Small intestine (tissue), 16 donors: ENCODE measurements around the gene CASR. TPM values are rescaled to one million over a fixed set of nuclear protein-coding genes. Genes with fewer than 3 reads are reported as not detected.
"Not testable (repeated sequence)": the region's sequence is repeated elsewhere in the genome, so short reads cannot be mapped to it uniquely, and the experiment has no call there.

Experiments used
- DNase-seq, 2 donors: peaks; one replicate each; pipeline versions ENCODE4 v3.0.0 to v3.0.0-alpha.2; 2013
- FAIRE-seq: peaks from 2 replicates; lab custom pipeline; 2012; peaks lifted over from hg19 to GRCh38; lab: Jason Lieb, UNC
- H3K27ac ChIP-seq, 3 donors: one replicate each; pipeline ENCODE4 v1.5.1; 2013; ENCODE audit warnings: low read length in 2 of 3, mild to moderate bottlenecking in 2 of 3, control low read depth in 1 of 3, inconsistent platforms in 1 of 3, low read depth in 1 of 3, moderate library complexity in 1 of 3
- H3K27me3 ChIP-seq, 3 donors: one replicate each; pipeline ENCODE4 v1.6.1; 2013; ENCODE audit warnings: low read length in 3 of 3, inconsistent platforms in 1 of 3; ENCODE audit not compliant: control insufficient read depth in 3 of 3, insufficient read depth in 3 of 3
- H3K36me3 ChIP-seq, 3 donors: one replicate each; pipeline ENCODE4 v1.6.1; 2013; ENCODE audit warnings: low read length in 3 of 3, inconsistent platforms in 1 of 3, low read depth in 1 of 3, mild to moderate bottlenecking in 1 of 3, moderate library complexity in 1 of 3; ENCODE audit not compliant: control insufficient read depth in 3 of 3, insufficient read depth in 2 of 3
- H3K4me1 ChIP-seq, 3 donors: one replicate each; pipeline ENCODE4 v1.6.1; 2013; ENCODE audit warnings: low read length in 2 of 3, inconsistent platforms in 1 of 3, low read depth in 1 of 3, mild to moderate bottlenecking in 1 of 3, moderate library complexity in 1 of 3; ENCODE audit not compliant: control insufficient read depth in 3 of 3, insufficient read depth in 2 of 3
- H3K4me3 ChIP-seq, 3 donors: one replicate each; pipeline ENCODE4 v1.5.1; 2013; ENCODE audit warnings: low read length in 3 of 3, control low read depth in 1 of 3, inconsistent platforms in 1 of 3, low read depth in 1 of 3, mild to moderate bottlenecking in 1 of 3, moderate library complexity in 1 of 3
- H3K9me3 ChIP-seq, 2 donors: one replicate each; pipeline ENCODE4 v1.6.1; 2013; ENCODE audit warnings: low read depth in 1 of 2, low read length in 1 of 2; ENCODE audit not compliant: control insufficient read depth in 2 of 2, insufficient read depth in 1 of 2
- WGBS, 3 donors: extraction: QIAGEN DNeasy Blood & Tissue Kit; methylation state at CpG; one replicate each; pipeline ENCODE4 v1.1.7; 2013; 5-methylcytosine and 5-hydroxymethylcytosine counted together
- long read RNA-seq, 10 donors: transcript quantifications; one replicate each; lab custom pipeline, GENCODE V29; 2026
- polyA plus RNA-seq, 4 donors: library from polyadenylated mRNA; stranded (reverse) in 3 of 4; unstranded in 1 of 4; fragments of 200-250 nt in 3 of 4; fragments of 120-200 nt in 1 of 4; gene quantifications; one replicate each; pipeline versions ENCODE4 v1.2.1 to v1.2.3, GENCODE V29; 2013
- donor health status: healthy with polysubstance abuse.
- donor health status: control.
- donor health status: control.
- donor health status: Bipolar disorder and iron deficiency.
- donor health status: healthy.

Gene CASR
- 1 to 10 TPM in 1 of 4 donors, under 1 TPM in 2, not detected in 1; 0.19 to 1.7 (median 0.22) TPM for polyA plus RNA-seq
- long read RNA-seq, donor 1, result 0 reads
- long read RNA-seq, donor 2, result 0 reads
- long read RNA-seq, donor 3, result 0 reads
- long read RNA-seq, donor 4, result 0 reads
- long read RNA-seq, donor 5, result 0 reads
- long read RNA-seq, donor 6, result 0 reads
- long read RNA-seq, donor 7, result 0 reads
- long read RNA-seq, donor 8, result 0 reads
- long read RNA-seq, donor 9, result 0 reads
- long read RNA-seq, donor 10, result 0 reads

GRCh38 chr3:122183521-122183892, at the start of gene CASR:
TSS of gene CASR (plus strand) at chr3:122183668. CDS start at chr3:122254190, 70,522 bp downstream.
- Histone ChIP-seq H3K27me3 (peaks cover 9 to 43% (median 19%) of the 10 kb centered on the region in 3 donors), H3K4me3 (peak within 1 kb of the TSS in 2 of 3 donors; percentile 21 to 30), H3K9me3 (no peaks in the 10 kb centered on the region), H3K27ac (no peak within 1 kb of the TSS), H3K4me1 (peaks cover 0 to 18% (median 5%) of the 10 kb centered on the region in 3 donors), H3K36me3 (no peaks in the 10 kb centered on the region)
- FAIRE-seq, result no peak
- DNase-seq, result peak in 1 of 2 donors; percentile 29
- 2 to 9% (median 6%) methylated on average over 14 of the region's 14 CpGs for WGBS, 3 donors

- peaks cover 0 to 5% of the 10 kb centered on the region in 2 donors for H3K9me3 ChIP-seq
- no peaks in the 10 kb centered on the region for H3K27me3 ChIP-seq
- H3K36me3 ChIP-seq, result no peaks in the 10 kb centered on the region
- FAIRE-seq, result no peak
- no peak overlapping the region for H3K4me3 ChIP-seq
- 77 to 93% (median 84%) methylated on average over 3 of the region's 3 CpGs for WGBS, 3 donors
- no peak overlapping the region for H3K27ac ChIP-seq
- H3K4me1 ChIP-seq, result no peaks in the 10 kb centered on the region
- DNase-seq, result no peak
These were observed 37.0 kb upstream of the CASR start for GRCh38 chr3:122146466-122146865.

DNA sequence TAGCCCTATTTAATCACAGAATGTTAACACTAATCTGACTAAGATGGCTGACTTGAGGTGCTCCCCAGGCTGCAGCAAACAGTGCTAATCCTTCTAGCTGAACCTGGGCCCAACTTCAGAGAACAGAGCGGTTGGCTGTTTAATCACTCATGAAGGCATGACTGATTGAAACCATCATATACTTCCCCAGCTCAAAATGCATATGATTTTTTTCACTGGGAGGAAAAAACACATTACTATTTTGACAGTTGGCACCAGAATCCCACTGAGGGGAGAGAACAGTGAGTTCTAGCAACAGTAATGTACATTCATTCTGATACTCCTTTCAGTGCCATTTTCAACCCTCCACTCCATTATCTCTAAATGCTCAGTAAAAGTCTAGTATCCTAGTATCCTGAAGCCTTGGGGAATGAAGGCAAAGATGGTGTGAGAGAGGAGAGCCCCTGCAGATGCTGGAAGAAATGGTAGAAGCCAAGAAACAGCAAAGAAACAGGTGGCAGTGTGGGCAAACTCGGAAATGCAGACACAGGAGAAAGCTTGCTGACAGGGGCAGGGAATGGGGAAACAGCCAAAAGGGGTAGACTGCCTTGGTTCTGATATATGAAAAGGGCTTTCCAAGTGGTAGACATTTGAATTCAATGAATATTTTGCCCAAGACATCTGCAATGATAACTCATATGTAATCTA, 34.4 kb upstream of the CASR start:
- WGBS, 3 donors, result 75 to 84% (median 78%) methylated on average over 2 of the region's 2 CpGs
- H3K4me3 ChIP-seq, result no peak overlapping the region
- FAIRE-seq (no peak), DNase-seq (no peak)
- no peaks in the 10 kb centered on the region for H3K4me1 ChIP-seq
- no peak overlapping the region for H3K27ac ChIP-seq
- no peaks in the 10 kb centered on the region for H3K36me3 ChIP-seq
- peaks cover 0 to 10% of the 10 kb centered on the region in 2 donors for H3K9me3 ChIP-seq
- no peaks in the 10 kb centered on the region for H3K27me3 ChIP-seq

DNA sequence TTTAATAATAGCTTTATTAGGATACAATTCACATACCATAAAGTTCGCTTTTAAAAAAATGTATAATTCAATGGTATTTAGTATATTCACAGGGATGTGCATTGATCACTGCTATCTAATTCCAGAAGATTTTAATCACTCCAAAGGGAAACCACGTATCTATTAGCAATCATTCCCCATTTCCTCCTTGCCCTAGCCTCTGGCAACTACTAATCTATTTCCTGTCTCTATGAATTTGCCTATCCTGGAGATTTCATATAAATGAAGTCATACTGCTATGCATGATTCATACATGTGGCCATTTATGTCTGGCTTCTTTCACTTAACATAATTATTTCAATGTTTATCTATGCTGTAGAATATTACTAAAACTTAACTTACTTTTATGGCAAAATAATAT, 32.0 kb upstream of the CASR start:
- no peaks in the 10 kb centered on the region for H3K36me3 ChIP-seq
- no peaks in the 10 kb centered on the region for H3K27me3 ChIP-seq
- DNase-seq (no peak), FAIRE-seq (no peak)
- H3K4me1 ChIP-seq, result no peaks in the 10 kb centered on the region
- H3K4me3 ChIP-seq, result no peak overlapping the region
- H3K9me3 ChIP-seq, result peaks cover 0 to 17% of the 10 kb centered on the region in 2 donors
- H3K27ac ChIP-seq, result no peak overlapping the region
- whole genome bisulfite sequencing, 3 donors, result 56 to 77% (median 62%) methylated on average over 2 of the region's 2 CpGs

DNA sequence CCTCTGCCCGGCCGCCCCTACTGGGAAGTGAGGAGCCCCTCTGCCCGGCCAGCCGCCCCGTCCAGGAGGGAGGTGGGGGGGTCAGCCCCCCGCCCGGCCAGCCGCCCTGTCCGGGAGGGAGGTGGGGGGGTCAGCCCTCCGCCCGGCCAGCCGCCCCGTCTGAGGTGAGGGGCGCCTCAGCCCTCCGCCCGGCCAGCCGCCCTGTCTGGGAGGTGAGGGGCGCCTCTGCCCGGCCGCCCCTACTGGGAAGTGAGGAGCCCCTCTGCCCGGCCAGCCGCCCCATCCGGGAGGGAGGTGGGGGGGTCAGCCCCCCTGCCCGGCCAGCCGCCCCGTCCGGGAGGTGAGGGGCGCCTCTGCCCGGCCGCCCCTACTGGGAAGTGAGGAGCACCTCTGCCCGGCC, 18.5 kb upstream of the CASR start:
- not testable (repeated sequence) for H3K4me3 ChIP-seq, H3K27me3 ChIP-seq, H3K4me1 ChIP-seq, DNase-seq, FAIRE-seq, H3K36me3 ChIP-seq, H3K9me3 ChIP-seq, H3K27ac ChIP-seq
- 92 to 100% (median 93%) methylated on average over 2 to 25 of the region's 31 CpGs for WGBS, 3 donors

DNA sequence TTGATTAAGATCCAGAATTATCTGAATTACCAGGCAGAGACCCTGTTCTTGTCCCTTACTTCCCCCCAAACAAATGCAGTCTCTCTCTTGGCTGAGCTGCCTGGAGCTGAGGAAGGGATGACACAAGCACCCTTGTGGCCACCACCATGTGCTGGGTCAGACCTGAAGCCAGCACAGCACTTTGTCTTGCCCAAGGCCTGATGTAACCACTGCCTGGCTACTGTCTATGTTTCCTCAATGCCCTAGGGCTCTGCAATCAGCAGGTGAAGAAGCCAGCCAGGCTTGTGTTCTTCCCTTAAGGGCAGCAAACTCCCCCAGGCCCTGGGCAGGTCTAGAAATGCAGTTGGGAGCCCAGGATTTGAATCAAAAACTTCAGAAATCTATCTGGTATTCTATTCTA, 15.8 kb upstream of the CASR start:
- FAIRE-seq (no peak), DNase-seq (no peak)
- Histone ChIP-seq H3K4me1 (no peaks in the 10 kb centered on the region), H3K4me3 (no peak overlapping the region), H3K9me3 (peaks cover 0 to 6% of the 10 kb centered on the region in 2 donors), H3K27me3 (no peaks in the 10 kb centered on the region), H3K36me3 (no peaks in the 10 kb centered on the region), H3K27ac (no peak overlapping the region)

- FAIRE-seq, result no peak
- WGBS, 3 donors, result 82 to 88% (median 87%) methylated on average over 3 of the region's 3 CpGs
These were observed 15.4 kb upstream of the CASR start for GRCh38 chr3:122168044-122168443.

GRCh38 chr3:122169911-122170310, 13.6 kb upstream of the CASR start:
- no peaks in the 10 kb centered on the region for H3K36me3 ChIP-seq
- no peaks in the 10 kb centered on the region for H3K4me1 ChIP-seq
- FAIRE-seq (no peak), DNase-seq (no peak)
- H3K27me3 ChIP-seq, result peaks cover 0 to 2% (median 0%) of the 10 kb centered on the region in 3 donors
- 75 to 90% (median 87%) methylated on average over 3 of the region's 3 CpGs for WGBS, 3 donors
- H3K27ac ChIP-seq, result no peak overlapping the region
- peaks cover 0 to 6% of the 10 kb centered on the region in 2 donors for H3K9me3 ChIP-seq
- no peak overlapping the region for H3K4me3 ChIP-seq

More at GRCh38 chr3:122168044-122168443, 15.4 kb upstream of the CASR start:
- Histone ChIP-seq H3K4me3 (no peak overlapping the region), H3K27ac (no peak overlapping the region), H3K27me3 (no peaks in the 10 kb centered on the region), H3K4me1 (no peaks in the 10 kb centered on the region), H3K36me3 (no peaks in the 10 kb centered on the region), H3K9me3 (peaks cover 0 to 6% of the 10 kb centered on the region in 2 donors)
- DNase-seq, result no peak
